Measurements from ENCODE around the gene RNF224.
"Not testable (repeated sequence)": the region's sequence is repeated elsewhere in the genome, so short reads cannot be mapped to it uniquely, and the experiment has no call there.

The RNF224 gene

DNA sequence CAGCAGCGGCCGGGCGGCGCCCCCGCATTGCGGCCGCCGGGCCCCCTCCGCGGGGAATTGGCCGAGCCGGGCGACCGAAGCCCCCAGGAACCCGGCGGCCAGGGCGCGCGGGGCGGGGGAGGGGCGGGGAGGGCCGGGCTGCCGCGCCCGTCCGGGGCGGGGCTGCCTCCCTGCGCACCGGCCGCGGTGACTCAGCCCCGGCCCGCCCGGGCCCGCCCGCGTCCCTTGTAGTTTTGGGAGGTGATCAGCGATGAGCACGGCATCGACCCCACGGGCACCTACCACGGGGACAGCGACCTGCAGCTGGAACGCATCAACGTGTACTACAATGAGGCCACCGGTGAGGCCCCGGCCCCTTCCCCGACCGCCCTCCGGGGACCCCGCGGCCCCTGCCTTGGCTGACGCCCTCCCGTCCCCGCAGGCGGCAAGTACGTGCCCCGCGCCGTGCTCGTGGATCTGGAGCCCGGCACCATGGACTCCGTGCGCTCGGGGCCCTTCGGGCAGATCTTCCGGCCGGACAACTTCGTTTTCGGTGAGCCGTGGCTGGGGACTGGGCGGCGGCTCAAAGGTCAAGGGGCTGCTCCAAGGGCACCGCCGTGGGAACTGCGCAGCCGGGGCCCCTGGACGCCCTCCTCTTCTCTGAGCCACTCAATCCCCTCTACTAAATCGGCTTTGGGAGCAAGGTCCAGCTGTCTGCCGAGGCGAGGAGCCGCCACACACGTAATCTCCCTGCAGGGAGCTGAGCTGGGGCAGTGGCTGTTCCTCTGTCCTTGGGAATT is 14.4 kb downstream of the RNF224 start:
- no peak for DNase-seq

DNA sequence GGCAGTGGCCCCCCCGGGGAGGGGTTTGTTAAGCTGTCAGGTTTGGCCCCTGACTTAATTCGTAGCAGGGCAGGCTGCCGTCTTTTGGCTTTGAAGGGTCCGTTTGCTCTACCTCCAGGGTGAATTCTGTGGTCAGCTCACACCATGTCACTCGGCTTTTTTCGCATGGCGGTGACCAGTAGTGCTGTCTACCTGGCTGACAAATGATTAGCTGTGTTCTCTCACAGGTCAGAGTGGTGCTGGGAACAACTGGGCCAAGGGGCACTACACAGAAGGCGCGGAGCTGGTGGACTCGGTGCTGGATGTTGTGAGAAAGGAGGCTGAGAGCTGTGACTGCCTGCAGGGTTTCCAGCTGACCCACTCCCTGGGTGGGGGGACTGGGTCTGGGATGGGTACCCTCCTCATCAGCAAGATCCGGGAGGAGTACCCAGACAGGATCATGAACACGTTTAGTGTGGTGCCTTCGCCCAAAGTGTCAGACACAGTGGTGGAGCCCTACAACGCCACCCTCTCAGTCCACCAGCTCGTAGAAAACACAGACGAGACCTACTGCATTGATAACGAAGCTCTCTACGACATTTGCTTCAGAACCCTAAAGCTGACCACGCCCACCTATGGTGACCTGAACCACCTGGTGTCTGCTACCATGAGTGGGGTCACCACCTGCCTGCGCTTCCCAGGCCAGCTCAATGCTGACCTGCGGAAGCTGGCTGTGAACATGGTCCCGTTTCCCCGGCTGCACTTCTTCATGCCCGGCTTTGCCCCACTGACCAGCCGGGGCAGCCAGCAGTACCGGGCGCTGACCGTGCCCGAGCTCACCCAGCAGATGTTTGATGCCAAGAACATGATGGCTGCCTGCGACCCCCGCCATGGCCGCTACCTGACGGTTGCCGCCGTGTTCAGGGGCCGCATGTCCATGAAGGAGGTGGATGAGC is 15.2 kb downstream of the RNF224 start:
- DNase-seq, result peak in 1 of 2 experiments; percentile 13

DNA sequence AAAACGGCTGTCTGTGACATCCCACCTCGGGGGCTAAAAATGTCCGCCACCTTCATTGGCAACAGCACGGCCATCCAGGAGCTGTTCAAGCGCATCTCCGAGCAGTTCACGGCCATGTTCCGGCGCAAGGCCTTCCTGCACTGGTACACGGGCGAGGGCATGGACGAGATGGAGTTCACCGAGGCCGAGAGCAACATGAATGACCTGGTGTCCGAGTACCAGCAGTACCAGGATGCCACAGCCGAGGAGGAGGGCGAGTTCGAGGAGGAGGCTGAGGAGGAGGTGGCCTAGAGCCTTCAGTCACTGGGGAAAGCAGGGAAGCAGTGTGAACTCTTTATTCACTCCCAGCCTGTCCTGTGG is 15.9 kb downstream of the RNF224 start:
- not testable (repeated sequence) for DNase-seq

DNA sequence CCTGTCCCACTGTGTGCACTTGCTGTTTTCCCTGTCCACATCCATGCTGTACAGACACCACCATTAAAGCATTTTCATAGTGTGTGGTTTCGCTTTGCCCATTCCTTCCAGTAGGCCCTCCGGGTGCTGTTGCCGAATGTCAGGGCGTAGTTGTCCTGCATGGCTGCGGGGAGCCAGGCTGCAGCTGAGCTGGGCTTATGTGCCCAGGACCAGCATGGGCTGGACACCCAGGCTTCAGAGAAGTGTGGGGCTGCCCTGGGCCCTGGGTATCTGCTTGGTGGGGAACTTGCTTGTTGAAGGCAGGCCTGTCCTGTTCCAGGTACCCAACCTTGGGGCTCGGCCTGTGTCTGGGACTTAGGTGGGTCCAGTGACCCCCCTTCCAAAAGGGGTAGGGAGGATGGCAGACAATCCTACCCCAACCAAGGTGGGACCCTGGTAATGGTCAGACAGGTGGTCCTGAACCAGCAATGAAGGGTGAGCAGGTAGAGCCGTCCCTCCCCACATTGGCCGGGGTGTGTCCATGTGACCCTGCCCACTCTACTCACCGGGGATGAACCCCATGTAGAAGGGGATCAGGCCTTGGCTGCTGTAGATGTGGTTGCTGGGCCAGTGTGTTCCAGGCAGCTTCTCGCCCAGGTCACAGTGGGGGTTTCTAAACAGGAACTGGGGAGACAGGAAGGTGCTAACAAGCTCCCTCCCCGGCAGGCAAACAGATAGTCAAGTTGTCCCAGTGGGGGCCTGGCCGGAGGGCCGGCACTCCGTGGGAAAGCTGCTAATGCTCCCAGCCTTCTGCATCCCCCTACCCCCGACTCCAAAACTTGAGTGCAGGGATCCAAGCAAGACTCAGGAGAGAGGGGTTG is 16.6 kb downstream of the RNF224 start:
- DNase-seq, result peak; percentile 43 to 79

DNA sequence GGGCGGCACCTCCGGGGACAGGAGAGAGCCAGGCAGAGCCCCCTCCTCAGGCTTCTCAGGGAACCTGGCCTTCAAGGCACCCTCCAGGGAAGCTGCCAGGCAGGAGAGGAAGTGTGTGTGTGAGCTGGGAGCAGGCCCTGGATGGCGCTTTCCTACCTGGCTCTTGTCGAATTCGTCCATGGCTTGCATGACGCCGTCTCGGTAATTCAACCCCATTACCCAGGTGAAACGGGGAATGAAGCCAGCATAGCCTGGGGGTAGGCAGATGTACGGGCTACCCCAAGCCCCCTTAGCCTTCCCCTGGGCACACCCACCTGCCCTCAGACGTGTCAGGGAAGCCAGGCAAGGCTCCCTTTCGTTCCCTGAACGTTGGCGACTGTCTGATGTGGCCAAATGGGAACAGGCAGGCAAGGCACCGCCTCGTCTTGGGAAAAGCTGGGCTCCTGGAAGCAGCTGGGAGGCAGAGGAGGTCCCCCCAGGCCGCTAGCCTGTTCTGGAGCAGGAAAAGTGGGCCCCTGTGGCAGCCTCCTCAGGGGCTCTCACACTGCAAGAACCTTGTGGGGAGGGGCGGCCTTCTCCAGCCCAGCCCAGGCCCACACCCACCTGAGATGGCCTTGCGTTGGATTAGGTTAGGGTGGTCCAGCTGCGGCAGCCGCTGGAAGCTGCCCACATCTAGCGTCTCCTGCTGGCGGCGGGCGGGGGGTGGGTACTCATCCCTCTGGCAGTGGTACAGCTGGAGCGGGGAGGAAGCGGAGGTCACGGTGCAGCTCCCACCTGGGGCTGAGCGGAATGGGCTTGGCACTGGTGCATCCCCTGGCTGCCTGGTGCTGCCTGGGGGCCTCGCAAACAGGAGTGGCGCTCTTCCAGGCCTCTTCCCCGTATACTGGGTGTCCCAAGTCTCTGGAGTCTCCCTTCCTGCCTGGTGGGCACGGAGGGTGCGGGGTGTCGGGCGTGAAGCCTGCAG is 17.5 kb downstream of the RNF224 start:
- peak; percentile 68 to 82 for DNase-seq

DNA sequence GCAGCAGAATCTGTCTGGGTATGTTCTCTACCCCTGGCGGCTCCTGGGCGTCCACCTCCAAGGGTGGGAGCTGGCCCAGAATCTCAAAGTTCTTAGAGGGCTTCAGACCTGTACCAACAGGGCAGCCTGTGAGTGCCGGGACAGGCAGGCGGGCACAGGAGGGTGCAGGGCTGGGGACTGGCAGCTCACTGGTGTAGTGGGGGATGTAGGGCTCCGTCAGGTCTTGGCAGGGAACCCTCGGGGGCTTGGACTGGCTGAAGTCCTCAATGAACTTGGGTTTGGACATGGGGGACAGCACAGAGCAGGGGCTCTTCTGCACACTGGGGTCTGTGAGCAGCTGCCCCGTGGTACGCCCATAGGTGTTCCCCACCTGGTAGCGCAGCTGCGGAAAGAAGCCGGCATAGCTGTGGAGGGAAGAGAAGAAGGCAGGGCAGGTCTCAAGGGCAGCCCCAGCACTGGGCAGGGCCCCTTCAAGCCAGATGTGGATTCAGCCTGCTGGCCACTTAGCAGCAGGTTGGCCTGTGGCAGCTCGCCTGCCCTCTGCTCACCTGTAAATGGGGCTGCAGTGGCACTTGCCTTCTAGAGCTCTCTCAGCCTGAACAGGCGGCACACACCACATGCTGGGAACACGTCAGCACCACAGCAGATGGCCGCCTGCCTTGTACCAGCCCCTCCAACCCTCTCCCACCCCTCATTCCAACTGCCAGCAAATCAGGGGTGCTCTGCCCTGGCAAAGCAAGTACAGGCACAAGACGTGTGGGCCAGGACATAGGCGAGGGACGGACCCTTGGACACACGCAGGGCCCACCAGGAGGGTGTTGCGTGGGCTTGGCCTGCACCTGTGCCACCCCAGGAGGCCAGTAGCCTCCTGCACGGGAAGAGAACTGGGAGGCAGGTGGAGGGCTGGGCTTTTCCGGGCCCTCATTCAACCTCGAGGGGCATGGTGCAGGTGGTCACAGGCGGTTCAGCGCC is 18.4 kb downstream of the RNF224 start:
- DNase-seq, result no peak

DNA sequence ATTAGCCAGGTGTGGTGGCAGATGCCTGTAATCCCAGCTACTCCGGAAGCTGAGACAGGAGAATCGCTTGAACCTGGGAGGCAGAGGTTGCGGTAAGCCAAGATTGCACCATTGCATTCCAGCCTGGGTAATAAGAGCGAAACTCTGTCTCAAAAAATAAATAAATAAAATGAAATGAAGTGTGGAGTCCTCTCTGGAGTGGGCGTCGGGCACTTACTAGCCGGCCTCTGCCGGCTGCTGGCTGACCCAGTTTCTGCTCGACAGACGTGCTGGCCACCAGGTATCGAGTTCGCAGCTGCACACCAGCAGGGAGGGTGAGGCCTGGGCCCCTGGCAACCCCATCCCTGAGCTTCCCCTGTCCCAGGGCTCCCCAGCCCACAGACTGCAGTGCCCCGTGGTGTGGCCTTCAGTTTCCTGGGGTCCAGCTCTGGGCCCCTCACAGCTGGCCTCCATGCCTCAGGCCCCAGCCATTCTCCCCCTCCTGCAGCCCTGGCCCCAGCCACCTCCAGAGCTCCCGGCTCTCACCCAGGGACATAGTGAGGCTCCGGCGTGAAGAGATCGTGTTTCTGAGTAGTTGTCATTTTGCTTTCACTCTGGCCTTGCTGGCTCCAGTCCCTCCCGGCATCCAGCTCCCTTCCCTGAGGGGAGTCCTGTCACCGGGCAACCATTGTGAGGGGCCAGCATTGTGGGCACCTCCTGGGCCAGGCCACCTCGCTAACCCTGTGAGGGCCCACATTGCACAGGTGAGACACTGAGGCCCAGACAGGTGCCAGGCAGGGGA is 20.0 kb downstream of the RNF224 start:
- DNase-seq, result no peak

DNA sequence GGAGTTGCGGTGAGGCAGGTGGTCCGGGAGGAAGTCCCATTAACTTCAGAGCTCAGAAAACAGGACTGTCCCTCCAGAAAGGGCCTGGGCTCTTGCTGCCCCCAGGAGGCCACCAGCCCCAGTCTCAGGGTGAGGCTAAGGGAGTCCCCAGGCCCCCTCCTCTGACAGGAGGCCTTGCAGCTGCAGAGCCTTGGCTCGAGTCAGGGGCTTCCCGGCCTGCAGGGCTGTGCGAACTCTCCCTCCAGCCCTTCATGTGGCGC is 20.5 kb downstream of the RNF224 start:
- no peak for DNase-seq

DNA sequence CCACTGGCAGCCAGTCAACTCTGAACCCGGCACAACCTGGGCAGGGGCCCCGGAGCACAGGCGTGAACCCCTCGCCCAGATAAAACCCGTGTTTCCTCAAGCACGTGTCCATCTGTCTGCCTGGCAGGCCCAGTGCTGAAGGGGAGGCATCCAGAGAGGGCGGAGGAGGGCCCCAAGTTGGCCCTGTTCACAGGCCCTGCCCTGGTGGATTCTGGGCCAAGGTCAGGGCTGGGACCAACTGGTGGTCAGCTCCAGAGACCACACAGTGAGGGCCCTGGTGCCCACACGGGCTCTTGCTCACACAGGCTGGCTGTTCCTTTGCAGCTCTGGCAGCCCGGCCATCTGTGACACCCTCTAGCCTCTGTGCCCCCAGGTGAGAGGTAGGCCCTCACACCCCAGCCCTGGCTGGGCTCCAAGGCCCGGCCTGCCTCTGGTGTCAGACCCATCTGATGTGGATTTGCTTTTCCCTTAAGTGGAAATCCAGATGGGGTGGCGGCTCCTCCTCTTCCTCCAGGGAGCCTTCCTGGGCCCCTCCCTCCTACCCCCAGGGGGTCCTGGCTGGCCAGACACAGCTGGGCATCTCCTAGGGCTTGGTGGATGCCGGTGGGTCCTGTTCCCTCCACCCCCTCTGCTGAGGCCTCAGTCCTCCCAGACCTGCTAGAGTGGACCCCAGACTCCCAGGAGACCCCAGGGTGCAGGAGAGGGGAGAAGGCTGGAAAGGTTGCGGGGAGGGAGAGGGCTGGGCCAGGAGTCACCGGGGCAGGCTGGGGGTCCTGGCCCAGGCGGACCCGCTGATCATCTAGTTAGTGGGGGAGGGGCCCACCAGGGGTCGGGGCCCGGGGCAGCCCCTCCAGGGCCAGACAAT is 23.3 kb downstream of the RNF224 start:
- DNase-seq, result no peak

DNA sequence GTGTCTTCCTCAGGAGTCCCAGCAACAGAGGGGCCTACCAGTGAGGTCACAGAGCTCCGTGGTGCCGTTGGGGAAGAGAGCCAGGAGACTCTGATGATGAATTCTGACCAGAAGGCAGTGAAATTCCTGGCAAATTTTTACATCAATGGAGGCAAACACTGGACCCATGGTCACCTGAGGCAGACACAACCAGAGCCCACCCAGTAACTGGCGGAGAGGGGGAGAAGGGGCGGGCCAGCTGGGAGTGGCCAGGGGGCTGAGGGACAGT is 23.8 kb downstream of the RNF224 start, which contains the start of gene STPG3:
STPG3 (plus strand) TSS at position 93 of the 268 bp plus-strand sequence; CDS start at position 94, 1 bp downstream.
- no peak for DNase-seq

DNA sequence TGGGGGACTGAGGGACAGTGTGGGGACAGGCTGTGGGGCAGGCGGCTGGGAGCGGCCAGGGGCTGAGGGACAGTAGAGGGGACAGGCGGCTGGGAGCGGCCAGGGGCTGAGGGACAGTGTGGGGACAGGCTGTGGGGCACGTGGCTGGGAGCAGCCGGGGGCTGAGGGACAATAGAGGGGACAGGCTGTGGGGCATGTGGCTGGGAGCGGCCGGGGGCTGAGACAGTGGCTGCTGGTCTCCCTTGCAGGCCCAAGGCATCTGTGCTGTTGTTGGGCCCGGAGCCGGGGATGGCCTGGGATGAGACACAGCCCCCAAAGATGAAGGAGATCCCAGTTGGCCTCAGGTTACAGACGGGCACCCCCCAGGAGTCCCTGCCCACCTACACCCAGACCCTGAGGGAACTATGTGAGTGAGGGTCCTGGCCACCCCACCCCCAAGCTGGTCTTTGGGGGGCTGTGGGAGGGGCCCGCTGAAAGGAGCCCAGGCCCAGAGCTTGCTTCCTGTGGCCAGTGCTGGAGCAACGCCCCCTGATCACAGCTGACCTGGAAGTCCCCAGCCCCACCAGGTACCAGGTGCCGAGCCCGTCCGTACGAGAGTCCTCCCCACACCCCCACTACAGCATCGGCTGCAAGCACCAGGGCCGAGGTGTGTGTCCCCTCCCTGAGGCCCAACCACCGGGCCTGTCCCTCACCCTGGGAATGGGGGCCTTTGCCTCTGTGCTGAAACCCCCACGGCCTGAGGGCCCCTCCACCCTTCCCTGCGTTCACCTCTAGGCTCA is 24.4 kb downstream of the RNF224 start:
- DNase-seq, result no peak

DNA sequence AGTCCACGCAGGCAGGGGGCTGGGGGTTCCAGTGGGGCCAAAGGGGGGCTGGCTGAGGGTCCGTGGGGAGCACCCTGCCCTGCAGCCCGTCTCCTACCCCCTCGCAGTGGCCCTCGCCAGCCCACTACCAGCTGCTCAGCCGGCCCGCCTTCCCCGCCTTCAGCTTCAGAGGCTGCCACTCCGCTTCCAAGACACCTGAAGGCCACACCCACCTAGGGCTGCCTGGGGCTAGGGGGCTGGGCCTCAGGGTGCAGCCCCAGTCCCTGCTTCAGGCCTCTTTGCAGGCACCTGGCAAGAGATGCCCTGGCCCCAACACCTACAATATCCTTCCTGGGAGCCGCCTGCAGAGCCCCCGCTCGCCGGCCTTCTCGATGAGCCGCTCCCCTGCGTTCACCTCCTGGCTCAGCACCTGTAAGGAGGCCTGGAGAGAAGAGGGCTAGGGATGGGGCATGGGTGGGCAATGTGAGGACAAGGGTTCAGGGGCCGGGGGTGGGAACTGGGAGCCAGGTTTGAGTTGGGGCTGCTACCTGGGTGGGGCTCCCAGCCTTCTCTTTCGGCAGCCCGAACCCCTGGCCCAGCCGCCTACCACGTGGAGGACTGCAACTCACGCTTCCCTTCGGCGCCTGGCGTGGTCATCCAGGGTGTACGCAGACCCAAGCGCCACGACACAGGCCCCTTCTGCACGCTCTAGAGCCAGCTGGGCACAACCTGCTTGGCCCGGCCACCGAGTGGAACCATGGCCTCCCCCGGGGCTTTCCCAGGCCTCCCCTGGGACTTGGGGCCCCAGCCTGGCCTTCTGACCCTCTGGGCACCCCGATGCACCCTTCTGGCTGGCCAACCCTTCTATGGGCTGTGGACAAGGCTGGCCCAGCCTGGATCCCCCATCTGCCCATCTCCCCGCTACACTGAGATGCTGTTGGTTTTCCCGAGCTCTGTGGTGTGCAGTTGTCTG is 25.5 kb downstream of the RNF224 start:
- peak in 1 of 2 experiments; percentile 23 for DNase-seq

DNA sequence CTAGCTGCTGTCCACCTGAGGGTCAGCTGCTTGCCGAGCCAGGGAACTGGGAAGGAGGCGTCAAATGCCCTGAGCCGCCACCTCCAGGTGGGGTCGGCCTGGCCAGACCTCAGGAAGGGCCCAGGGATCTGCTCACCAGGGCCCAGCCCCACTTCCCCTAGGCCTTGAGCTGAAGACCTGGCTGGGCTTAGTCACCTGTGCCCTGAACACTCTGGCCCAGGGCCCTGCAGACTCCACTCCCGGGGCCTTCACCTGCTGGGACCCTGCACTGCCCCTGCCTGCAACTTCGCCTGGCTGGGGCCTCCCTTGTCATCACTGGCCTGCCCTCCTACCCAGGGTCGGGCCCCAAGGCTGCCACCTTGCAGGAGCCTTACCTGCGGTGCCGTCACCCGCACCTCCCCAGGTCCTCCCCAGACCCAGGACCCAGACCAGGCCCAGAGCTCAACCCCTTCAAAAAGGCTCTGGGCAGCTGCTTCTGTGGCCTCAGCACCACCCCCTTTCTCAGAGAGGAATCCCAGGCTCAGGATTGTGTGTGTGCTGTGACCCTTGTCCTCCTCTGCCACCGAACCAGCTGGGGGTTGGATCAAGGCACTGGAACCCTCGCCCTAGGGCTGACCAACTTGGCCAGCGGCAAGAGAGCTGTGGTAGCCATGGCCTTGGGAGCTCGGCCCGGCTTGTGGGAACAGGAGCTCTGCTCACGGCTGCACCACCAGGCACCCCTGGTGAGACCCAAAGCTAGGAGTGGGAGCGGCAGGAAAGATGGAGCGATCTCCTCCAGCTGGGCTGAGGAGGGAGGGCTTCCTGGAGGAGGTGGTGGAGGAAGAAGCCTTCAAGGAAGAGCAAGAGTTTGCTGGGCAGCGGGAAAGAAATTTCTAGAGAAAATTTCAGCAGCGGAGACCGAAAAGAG is 26.7 kb downstream of the RNF224 start:
- no peak for DNase-seq

DNA sequence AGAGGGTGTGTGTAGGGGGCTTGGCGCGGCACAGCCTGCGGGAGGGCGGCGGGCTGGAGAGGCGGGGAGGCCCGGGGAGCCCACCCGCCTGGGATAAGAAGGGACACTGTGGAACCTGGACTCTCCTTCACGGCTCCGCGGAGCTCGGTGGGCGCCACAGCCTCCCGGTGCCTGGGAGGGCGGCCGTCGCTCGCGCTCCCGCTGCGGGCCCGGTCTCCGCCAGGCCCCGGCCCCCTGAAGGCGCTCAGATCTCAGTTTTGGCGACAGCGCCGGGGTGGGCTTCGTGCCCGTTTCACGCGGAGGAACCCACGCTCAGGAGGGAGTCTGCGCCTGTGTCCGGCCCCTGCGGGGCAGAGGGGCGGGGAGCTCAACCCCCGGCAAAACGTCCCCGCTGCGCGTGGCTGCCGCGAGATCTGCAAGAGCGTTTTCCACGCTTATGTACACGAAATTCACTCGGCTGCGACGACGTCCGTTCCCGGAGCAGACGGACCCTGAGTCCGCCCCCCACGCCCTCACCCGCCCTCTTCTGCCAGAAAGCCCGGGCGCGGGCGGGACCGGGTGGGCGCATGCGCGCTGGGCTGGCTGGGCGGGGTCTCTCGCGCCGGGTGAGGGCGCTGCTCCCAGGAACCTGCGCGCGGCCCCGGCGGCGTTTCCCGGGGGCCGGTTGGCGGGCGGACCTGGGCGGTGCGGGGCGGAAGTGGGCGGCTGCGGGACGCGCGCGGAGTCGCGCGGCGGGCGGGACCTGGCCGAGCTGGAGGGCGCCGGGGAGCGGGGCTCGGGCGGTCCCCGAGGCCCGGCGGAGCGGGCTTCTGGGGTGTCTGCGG is 27.5 kb downstream of the RNF224 start, which contains the start of gene NELFB:
NELFB (plus strand) TSS at position 704 of the 824 bp plus-strand sequence.
- peak; percentile 82 to 83 for DNase-seq
